Measurements from ENCODE around the gene RTEL1. TPM values are rescaled to one million over a fixed set of nuclear protein-coding genes. Genes with fewer than 3 reads are reported as not detected.

Gene RTEL1
- total RNA-seq, 1 experiment from 2014 or later: 43.0 TPM

GRCh38 chr20:63697868-63698545 lies 39.9 kb downstream of the RTEL1 start:
- Histone ChIP-seq H3K4me3 (ENCODE audit: low read length) (peak overlapping the region; percentile 63), H3K4me2 (ENCODE audit: low read length) (peak overlapping the region; percentile 89), H3K36me3 (ENCODE audit: low read depth, low read length) (0 out of 2 replicates have a peak, but pooled peaks cover 4% of the 10 kb centered on the region), H3K79me2 (ENCODE audit: low read length) (0 out of 2 replicates have a peak, but pooled peaks cover 7% of the 10 kb centered on the region), H3F3A (ENCODE audit: low read length, unreplicated experiment) (no peaks in the 10 kb centered on the region), H4K20me1 (ENCODE audit: low read length) (no peaks in the 10 kb centered on the region), H3K9me2 (replicated peaks; ENCODE audit: low read length) (no peaks in the 10 kb centered on the region), H2AFZ (ENCODE audit: low read length) (no peak overlapping the region), H3K27ac (ENCODE audit: low read length) (peak overlapping the region; percentile 95), H3K4me1 (ENCODE audit: insufficient read depth, low read length) (peaks cover 39% of the 10 kb centered on the region), H3K9ac (ENCODE audit: low read length) (peak overlapping the region; percentile 79), H3K9me3 (ENCODE audit: low read length) (no peaks in the 10 kb centered on the region), H3K27me3 (ENCODE audit: low read length) (no peaks in the 10 kb centered on the region)
- BruUV-seq (replicated peaks): no TSS peak
- ChIA-PET CTCF (no interaction called here), POLR2A (ENCODE audit: unreplicated experiment) (interaction anchor here (0.6 to 1.2 kb wide), 2 partner anchors 43 to 56 kb away, joined by 3 to 7 read pairs; no protein-coding TSS in a partner anchor)
- TF ChIP-seq, protein P1, sequence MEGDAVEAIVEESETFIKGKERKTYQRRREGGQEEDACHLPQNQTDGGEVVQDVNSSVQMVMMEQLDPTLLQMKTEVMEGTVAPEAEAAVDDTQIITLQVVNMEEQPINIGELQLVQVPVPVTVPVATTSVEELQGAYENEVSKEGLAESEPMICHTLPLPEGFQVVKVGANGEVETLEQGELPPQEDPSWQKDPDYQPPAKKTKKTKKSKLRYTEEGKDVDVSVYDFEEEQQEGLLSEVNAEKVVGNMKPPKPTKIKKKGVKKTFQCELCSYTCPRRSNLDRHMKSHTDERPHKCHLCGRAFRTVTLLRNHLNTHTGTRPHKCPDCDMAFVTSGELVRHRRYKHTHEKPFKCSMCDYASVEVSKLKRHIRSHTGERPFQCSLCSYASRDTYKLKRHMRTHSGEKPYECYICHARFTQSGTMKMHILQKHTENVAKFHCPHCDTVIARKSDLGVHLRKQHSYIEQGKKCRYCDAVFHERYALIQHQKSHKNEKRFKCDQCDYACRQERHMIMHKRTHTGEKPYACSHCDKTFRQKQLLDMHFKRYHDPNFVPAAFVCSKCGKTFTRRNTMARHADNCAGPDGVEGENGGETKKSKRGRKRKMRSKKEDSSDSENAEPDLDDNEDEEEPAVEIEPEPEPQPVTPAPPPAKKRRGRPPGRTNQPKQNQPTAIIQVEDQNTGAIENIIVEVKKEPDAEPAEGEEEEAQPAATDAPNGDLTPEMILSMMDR (conservative IDR thresholded peaks at IDR 0.05; ENCODE audit: low read depth, low read length): no peak
- no peak for TF ChIP-seq EZH2 (IDR thresholded peaks at IDR 0.05; ENCODE audit: low read length, unreplicated experiment)
- ATAC-seq: no peak
- intact Hi-C loops (cut with micrococcal nuclease): no loop called here
- DNase-seq: no peak

DNA sequence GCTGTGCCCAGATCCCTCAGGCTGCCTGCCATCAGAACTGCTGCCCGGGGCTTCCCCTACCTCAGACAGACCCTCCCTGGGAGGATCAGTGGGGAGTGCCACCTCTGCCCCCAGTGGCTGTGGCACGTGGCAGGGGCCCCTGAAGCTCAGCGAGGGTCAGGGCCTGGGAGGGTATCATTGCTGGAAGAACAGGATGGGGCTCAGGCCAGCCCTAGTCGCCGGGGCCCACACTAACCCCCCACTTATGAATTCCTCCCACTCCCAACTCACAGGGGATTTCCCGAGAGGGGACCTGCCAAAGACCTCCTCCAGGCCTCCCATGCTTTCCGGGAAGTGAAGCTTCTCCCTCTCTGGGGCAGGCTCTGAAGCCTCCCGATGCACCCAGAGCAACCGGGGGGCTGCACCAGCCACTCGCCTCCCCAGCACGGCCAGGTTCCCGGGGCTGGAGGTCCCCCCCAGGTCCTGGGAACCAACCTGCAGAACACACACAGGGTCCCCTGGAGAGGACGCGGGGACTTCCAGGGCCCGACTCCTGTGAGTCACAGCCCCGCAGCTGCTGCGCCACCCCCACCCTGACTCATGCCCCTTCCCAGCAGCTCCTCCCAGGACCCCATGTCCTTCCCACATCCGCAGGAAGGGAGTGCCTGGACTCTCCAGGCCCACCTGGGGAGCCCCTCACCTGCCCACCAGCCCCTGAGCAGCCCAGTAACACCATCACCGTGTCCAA lies 40.8 kb downstream of the RTEL1 start:
- peak; percentile 47 for ATAC-seq
- POLR2A ChIA-PET (ENCODE audit: unreplicated experiment): interaction anchor here (0.6 to 1.2 kb wide), 6 partner anchors 10 to 175 kb away, joined by 3 to 7 read pairs (median 3); no protein-coding TSS in a partner anchor

DNA sequence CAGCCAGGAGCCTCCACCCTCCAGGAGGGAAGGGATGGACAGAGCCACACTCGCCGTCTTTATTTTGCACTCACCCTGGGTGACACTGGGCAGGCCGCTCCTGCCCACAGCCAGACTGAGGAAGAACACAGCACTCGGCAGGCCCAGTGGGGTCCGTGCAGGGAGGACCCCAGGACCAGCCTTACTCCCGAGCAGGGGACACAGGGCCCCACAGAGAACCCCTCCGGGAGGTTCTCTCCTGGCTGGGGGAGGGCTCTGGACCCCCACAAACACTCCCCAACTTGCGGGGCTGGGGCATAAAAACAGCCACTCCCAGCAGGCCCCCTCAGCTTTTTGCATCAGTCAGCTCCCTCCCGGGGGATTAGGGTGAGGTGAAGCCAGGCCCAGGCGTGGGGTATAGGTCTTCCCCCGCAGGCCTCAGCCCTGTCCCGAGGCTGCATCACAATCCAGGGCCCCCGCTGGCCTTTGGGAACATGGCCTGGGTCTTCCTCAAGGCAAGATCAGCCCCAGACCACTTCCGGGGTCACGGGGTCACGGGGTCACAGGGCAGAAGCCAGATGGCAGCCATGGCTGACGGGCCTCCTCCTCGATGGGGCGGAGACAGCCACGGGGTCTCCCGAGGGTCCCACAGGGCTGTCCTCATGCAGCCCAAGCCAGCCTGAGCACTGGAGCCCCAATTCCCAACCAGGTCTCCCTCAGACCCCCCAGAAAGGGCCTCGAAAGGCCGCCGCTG lies 41.5 kb downstream of the RTEL1 start:
- Histone ChIP-seq H3K9me2 (replicated peaks; ENCODE audit: low read length) (no peaks in the 10 kb centered on the region), H3K9ac (ENCODE audit: low read length) (peak overlapping the region; percentile 79), H3K4me3 (ENCODE audit: low read length) (no peak overlapping the region), H3K4me1 (ENCODE audit: insufficient read depth, low read length) (peaks cover 39% of the 10 kb centered on the region), H3K27me3 (ENCODE audit: low read length) (no peaks in the 10 kb centered on the region), H4K20me1 (ENCODE audit: low read length) (no peaks in the 10 kb centered on the region), H3K79me2 (ENCODE audit: low read length) (0 out of 2 replicates have a peak, but pooled peaks cover 8% of the 10 kb centered on the region), H3K4me2 (ENCODE audit: low read length) (peak overlapping the region; percentile 89), H3K9me3 (ENCODE audit: low read length) (no peaks in the 10 kb centered on the region), H2AFZ (ENCODE audit: low read length) (0 out of 2 replicates have a peak overlapping the region, but pooled peaks have one; percentile 48), H3K27ac (ENCODE audit: low read length) (peak overlapping the region; percentile 95), H3K36me3 (ENCODE audit: low read depth, low read length) (peaks cover 10% of the 10 kb centered on the region; the same call in 1 of the 2 replicates), H3F3A (ENCODE audit: low read length, unreplicated experiment) (no peaks in the 10 kb centered on the region)
- CTCF ChIA-PET: no interaction called here
- ATAC-seq (peak; percentile 12; the same call in 1 of the 2 replicates), DNase-seq (no peak)
- POLR2A ChIA-PET (ENCODE audit: unreplicated experiment): interaction anchor here (0.6 to 1.1 kb wide), 2 partner anchors 17 to 176 kb away, joined by 3 read pairs; no protein-coding TSS in a partner anchor
- BruUV-seq (replicated peaks): TSS peak; percentile 14
- intact Hi-C loops (cut with micrococcal nuclease): no loop called here
- TF ChIP-seq EZH2phosphoT487 (IDR thresholded peaks at IDR 0.05; ENCODE audit: borderline replicate concordance, low read length) (no peak), EZH2 (IDR thresholded peaks at IDR 0.05; ENCODE audit: low read length, unreplicated experiment) (no peak)
- TF ChIP-seq, protein P1 (conservative IDR thresholded peaks at IDR 0.05; ENCODE audit: low read depth, low read length): no peak

More for the DNA sequence above, 40.8 kb downstream of the RTEL1 start:
- H3K9me3 ChIP-seq (ENCODE audit: low read length): no peaks in the 10 kb centered on the region
- no peaks in the 10 kb centered on the region for H3F3A ChIP-seq (ENCODE audit: low read length, unreplicated experiment)
- H3K4me3 ChIP-seq (ENCODE audit: low read length): peak overlapping the region; percentile 63; the same call in 1 of the 2 replicates
- peak overlapping the region; percentile 79 for H3K9ac ChIP-seq (ENCODE audit: low read length)
- peaks cover 39% of the 10 kb centered on the region for H3K4me1 ChIP-seq (ENCODE audit: insufficient read depth, low read length)
- CTCF ChIA-PET: interaction anchor here (0.6 kb wide), 1 partner anchor 340 kb away, joined by 3 read pairs; no protein-coding TSS in a partner anchor
- peak overlapping the region; percentile 89 for H3K4me2 ChIP-seq (ENCODE audit: low read length)
- 0 out of 2 replicates have a peak, but pooled peaks cover 4% of the 10 kb centered on the region for H3K36me3 ChIP-seq (ENCODE audit: low read depth, low read length)
- peak overlapping the region; percentile 48; the same call in 1 of the 2 replicates for H2AFZ ChIP-seq (ENCODE audit: low read length)
- TF ChIP-seq EZH2phosphoT487 (IDR thresholded peaks at IDR 0.05; ENCODE audit: borderline replicate concordance, low read length): no peak
- intact Hi-C loops (cut with micrococcal nuclease): no loop called here
- H3K9me2 ChIP-seq (replicated peaks; ENCODE audit: low read length): no peaks in the 10 kb centered on the region
- H3K79me2 ChIP-seq (ENCODE audit: low read length): 0 out of 2 replicates have a peak, but pooled peaks cover 7% of the 10 kb centered on the region
- no TSS peak for BruUV-seq (replicated peaks)
- DNase-seq: peak; percentile 90
- peak overlapping the region; percentile 95 for H3K27ac ChIP-seq (ENCODE audit: low read length)
- H4K20me1 ChIP-seq (ENCODE audit: low read length): no peaks in the 10 kb centered on the region
- H3K27me3 ChIP-seq (ENCODE audit: low read length): no peaks in the 10 kb centered on the region
